NCI-H1105 treated with DMSO at 0.1 percent for 48 hours (cell line): Measurements from ENCODE around the gene SLC35B1.
"Not testable (repeated sequence)": the region's sequence is repeated elsewhere in the genome, so short reads cannot be mapped to it uniquely, and the experiment has no call there.

Experiments used
- DNase-seq: peaks from one replicate; lab custom pipeline; 2025; lab: John Stamatoyannopoulos, UW

SLC35B1 gene

DNA sequence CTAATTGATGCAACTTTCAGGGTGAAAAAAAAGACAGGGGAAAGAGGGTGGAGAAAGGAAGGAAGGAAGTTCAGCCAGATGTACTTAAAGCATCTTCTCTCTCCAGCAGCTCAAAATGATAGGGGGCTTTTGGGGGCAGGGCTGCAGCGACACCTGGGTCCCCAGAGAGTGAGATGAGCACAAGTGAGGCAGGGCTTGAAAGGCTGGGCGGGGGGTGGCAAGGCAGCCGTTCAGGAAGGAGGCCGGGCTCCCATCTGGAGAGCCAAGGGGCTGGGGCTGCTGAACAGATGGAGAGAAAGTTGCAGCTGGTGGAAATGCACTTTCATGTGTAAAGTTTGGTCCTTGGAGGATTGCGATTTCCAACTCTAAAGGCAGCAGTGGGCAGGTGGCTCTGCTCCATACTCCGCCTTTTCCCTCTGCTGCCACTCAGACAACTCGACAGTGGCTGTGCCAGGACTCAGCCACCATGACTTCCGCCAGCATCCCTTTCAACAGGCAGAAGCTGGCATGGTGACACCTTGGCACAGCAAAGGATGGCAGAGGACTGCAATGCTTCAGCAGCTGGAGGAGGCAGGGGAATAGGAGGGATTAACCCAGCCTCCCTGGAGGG lies 7.7 kb downstream of the SLC35B1 start:
- DNase-seq = no peak

GRCh38 chr17:49698005-49698404 lies 9.8 kb downstream of the SLC35B1 start:
- no peak for DNase-seq

DNA sequence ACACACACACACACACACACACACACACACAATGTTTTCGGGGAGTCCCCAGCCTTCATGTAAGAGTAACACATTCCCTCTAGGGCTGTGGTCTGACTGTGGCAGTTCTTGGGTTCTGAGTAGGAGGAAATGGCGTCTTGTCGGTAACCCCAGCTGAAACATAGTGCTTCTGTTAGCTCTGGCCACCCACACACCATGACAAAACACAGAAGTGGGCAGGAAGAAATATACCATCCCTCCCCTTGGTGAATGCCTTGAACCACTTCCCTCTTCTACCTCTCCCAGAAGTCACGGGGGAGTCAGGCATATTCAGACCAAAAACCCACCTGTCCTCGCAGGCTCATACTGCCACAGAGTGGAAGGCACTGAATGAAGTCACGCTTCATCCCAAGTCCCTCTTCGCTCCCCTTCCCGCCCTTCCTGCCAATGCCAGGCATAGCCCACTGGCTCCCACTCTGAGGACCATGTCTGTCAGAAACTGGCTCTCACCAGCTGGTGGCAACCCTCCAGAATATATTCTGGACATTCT lies 11.5 kb downstream of the SLC35B1 start:
- DNase-seq = no peak

GRCh38 chr17:49695698-49696232 lies 12.0 kb downstream of the SLC35B1 start:
- DNase-seq = no peak

GRCh38 chr17:49694847-49695697 lies 12.7 kb downstream of the SLC35B1 start:
- peak; percentile 34 for DNase-seq

- no peak for DNase-seq
These were observed 15.0 kb downstream of the SLC35B1 start for GRCh38 chr17:49692751-49693150.

DNA sequence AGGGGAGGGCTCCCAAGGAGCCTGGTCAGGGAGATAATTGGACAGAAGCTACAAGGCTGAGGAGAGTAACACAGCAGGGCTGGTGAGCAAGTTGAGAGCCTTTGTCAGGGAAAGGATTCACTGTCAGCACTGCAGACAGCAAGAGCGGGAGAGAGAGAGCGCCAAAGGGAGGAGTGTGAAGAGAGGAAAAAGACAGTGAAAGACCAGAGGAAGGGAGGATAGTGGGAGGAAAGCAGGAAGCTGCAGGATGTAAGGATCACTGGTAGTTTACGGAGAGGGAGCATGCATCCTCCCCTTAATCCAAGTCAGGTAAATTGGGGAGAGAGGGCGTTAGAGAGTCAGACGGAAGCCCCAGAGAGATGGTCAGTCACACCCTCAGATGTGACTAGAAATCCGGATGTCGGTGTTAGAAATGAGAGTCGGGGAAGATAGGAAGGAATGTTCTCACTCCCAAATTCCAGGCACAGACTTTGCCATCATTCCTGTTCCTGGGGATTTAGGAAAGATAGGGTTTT lies 16.0 kb downstream of the SLC35B1 start:
- no peak for DNase-seq

GRCh38 chr17:49691086-49691676 lies 16.6 kb downstream of the SLC35B1 start:
- no peak for DNase-seq

GRCh38 chr17:49690256-49690655 lies 17.5 kb downstream of the SLC35B1 start:
- no peak for DNase-seq

DNA sequence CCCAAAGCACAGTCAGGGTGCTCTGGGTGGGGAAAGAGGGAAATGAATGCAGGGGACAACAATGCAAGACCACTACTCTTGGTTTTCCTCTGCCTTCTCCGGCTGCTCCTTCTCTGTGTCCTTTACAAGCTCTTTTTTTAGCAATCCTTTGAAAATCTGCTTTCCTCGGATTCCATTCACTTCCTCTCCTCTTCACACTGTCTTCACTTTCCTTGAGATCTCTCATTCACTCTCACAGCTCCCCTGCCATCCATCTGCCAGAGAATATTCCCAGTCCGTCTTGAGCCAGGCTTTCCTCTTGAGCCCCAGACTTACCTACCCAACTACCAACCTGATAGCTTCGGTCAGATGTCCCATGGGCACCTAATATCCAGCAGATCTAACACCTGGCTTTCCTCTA lies 18.9 kb downstream of the SLC35B1 start:
- no peak for DNase-seq

DNA sequence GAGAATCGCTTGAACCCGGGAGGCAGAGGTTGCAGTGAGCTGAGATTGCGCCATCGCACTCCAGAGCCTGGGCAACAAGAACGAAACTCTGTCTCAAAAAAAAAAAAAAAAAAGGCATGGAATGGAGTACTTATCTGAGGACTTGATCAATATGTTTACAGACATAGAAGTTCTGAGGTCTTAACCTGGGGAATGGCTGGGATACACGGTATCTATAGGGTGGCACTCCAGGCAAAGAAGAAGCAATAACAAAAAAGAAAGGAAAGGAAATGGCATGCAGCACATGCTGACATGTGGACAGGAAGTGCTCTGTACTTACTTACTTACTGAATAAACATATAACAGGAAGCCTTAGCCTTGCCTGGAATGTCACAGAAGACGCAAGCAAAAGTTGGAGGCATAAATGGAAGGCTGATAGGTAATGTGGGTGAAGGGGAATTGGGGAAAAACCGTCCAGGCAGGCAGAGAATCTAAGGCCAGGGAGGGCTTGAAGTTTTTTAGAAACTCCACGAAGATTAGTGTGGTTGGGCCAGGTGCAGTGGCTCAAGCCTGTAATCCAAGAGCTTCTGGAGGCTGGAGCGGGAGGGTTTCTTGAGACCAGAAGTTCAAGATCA lies 19.8 kb downstream of the SLC35B1 start:
- no peak for DNase-seq

DNA sequence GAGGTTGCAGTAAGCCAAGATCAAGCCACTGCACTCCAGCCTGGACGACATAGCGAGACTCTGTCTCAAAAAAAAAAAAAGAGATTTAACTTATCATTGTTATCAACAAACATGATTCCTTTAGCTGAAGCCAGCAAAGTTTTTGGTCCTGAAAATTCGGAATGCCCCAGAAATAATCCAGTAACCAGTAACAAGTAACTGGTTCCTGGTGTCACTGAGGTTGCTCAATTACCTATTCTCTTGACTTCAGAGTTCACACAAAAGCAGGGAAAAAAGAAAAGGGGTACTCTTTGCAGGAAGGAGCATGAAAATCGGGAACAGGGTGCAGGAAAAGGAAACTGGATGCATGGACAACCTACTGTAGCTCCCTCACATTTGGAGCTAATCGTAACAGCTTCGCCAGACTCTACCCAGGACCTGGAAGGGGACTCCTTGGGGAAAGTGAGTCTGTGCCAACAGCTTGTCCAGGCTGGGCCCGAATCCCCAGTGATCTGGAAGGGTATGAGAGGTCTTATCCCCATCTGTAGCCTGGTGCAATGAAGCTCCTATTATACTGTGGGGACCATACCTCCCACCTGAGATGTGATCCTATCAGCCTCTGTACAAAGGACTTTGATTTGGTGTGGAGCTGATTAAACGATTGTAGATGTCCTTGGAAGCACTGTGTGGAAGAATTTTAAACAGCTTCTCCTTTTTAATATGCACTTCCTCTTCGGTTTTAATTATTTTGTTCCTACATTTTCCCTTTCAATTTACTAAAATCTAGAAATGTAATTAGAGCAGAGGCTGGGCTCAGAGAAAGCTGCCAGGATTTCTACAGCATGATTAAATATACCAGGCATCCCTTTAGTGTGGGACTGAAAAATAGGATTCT lies 26.4 kb downstream of the SLC35B1 start:
- no peak for DNase-seq

- DNase-seq = no peak
These were observed 27.4 kb downstream of the SLC35B1 start for GRCh38 chr17:49680314-49680713.

DNA sequence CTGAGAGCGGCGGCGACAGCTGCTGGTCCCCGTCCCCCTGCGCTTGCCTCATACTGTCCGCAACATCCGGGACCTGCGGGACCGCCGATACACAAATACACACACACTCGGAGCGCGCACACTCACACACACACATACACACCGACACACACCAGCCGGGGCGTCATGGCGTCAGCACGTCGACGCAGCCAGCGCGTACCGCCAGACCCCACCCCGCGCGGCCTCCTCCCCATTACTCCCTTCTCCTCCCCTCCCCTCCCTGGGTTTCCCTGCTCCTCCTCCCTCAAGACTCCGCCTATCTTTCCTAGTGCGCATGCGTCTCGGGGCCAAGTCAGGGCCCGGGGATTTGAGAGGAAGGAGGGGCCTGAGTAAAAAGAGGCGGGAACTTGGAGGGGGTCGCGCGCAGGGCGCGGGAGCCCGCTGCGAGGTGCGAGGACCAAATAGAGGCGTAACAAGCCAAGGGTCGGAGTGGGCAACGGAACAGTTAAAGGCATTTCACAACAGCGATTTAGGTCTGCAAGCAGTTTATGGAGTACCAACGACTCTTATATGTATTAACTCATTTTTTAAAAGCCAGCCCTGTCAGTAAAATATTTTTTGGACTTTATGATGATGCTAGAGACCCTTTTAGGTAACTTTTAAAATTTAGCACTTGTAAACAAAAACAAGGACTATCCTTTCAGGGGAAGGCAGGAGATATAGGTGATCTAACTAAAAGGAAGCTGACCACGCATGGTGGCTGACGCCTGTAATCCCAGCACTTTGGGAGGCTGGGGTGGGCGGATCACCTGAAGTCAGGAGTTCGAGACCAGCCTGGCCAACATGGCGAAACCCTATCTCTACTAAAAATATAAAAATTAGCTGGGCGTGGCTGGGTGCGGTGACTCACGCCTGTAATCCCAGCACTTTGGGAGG lies 29.6 kb downstream of the SLC35B1 start, which contains the start of gene SPOP:
Gene SPOP (minus strand): TSS at position 165 of the 915 bp plus-strand sequence. CDS start 55,287 bp downstream, outside the sequence.
- peak; percentile 93 for DNase-seq

GRCh38 chr17:49677134-49677932 lies 30.4 kb downstream of the SLC35B1 start:
- DNase-seq = peak; percentile 82

DNA sequence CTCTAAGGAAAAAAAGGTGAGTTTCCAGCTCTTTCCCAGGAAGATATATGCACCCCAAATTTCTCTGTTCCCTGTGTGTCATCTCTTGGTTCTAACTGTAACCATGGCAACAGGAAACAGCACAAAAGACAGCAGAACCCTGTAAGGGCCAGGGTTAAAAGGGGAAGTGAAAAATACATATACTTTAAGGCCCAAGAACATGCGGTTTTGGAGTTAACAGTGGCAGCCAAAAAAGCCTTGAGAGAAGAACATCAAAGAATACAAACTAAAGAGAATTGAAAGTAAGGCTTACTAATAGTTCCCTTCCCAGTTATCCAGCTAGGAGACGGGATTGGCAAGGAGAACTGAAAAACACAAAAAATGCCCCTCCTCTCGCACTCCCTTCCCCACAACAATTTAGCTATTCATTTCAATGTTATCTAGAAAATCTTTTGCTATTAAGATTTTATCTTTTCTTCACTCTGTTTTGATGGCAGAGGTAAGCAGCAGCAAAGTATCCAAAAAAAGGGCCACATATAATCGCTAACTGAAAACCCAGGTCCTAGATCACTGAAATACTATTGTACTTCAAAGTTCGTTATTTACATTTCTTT lies 31.4 kb downstream of the SLC35B1 start:
- DNase-seq = no peak

DNA sequence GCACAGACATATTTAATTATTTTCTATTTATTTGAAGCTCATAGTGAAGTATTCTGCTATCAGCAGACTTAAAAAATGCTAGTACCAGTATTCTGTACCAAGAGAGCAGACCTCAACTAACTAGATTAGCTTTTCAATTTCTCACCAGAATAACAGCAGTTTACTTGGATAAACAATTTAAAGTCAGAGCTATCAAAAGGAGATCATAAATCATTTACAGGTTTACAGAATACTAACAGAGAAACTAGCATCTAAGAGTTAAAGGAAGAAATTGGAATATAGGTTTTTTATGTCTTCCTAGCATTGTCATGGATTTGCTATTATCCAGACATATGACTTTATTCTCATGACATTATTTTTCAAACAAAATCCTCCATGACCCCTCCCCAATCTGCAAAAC lies 33.3 kb downstream of the SLC35B1 start:
- DNase-seq = no peak

DNA sequence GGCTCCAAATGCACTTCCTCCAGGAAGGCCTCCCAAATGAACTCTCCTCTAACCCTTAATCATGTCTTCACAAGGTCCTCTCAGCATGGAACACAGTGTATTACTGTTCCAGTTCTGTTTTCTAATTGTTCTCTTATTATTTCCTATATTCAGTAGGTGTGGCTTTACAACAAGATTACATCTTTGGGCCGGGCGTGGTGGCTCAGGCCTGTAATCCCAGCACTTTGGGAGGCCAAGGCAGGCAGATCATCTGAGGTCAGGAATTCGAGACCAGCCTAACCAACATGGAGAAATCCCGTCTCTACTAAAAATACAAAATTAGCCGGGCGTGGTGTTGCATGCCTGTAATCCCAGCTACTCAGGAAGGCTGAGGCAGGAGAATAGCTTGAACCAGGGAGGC lies 34.1 kb downstream of the SLC35B1 start:
- DNase-seq = not testable (repeated sequence)
